Measurements from ENCODE around the gene OLFML2A.

The OLFML2A gene

DNA sequence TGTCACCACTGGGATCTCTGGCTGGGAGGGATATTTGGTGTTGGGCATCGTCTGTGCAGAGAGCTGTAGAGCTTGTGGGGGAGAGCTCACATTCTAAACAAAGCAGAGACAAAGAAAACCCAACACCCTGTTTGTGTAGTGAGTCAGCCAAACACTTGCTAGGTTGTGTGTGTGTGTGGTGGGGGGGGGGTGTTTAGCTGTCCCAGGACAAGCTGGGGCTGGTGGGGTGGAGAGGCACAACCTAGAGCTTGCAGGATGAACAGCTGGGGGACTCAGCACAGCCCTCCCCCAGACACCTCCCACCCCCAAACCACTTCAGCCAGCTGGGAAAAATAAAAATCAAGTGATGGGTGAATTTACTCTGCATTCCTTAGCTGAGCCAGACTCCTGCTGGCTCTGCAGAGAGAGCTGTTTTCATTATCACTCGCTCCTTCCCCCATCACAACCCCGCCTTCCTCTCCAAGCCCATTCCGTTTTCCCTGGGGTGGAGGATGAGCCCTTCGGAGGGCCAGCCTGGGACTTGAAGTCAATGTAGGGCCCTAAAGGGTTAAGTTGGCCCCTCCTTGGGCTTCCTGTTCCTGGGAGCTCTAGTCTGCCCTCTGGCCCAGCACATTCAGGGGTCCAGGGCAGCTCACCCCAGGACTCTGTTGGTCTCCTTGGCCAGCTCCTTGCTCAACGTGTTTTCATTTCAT, 2.6 kb downstream of the OLFML2A start:
- DNase-seq: peak; percentile 94

DNA sequence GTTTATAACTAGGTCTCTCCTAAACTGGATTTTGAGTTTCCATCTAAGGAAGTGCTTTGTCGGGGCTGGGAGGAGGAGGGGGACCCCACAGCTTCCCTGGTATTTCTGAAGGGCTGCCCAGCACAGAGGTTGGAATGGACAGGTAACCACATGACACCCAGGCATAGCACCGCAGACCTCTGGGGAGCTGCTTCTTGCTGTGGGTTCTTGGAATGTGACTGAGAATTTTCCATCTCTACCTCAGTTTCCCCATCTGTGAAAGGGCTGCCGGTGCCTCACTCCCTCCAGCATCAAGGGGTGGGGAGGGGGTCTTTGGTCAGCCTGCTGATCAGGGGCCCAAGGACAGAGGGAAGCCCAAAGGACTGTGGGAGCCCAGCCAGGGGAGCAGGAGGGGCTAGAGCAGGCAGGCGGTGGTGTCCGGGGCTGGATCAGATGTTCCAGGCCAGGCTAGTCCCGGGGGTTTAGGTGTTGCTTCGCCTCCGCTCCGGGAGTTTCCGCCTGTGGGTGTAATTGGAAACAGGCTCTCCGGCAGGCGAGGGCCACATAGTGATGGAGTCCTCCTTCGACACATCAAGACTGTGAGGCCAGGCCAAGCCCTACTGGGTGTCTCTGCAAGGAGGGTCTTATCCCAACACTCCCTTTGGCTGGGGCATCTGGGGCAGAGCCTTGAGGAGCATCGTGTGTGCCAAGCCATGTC, 3.3 kb downstream of the OLFML2A start:
- DNase-seq: no peak

DNA sequence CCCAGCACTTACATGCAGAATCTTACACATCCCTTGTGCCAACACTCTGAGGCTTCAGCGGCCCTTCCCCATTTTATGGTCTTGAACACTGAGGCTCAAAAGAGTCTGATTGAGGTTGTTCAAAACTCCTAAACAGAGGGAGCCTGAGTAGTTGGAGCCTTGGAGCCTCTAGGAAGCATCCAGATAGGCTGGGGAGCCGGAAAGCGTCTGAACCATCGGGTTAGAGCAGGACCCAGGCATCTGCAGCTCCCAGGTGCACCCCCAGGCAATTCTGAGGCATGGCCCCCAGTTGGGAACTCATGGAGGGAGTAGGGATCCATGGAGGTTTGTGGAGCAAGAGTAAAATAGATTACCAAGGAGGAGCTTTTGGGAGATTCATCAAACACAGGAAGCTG, 3.8 kb downstream of the OLFML2A start:
- no peak for DNase-seq

DNA sequence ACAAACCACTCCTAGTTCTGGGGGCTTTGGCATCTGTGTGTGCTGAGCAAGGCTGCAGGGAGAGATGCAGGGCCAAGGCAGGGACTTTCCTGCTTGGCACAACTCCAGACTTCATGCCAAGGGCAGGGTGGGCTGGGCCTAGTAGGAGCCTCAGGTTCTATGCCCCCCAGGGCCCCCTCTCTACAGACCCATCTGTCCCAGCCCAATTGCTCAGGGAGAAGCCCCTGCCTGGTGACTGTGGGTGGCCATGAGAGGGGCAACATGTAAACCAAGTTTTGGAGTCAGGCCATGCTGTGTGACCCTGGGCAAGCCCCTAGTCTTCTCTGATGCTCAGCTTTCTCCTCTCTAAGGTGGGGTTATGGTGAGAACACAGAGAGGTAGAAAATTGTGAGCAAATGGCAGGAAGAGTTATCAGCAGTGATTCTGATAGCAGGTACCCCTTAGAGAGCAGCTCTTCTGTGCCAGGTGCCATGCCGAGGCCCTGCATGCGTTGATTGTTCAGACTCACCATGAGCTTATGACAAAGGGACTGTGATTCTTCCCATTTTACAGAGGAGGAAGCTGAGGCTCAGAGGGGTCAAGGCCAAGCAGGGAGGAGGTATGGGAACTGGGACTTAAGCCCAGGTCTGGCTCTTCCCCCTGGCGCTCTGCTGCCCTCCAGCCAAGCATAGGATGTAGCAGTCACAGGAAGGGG, 5.2 kb downstream of the OLFML2A start:
- no peak for DNase-seq

DNA sequence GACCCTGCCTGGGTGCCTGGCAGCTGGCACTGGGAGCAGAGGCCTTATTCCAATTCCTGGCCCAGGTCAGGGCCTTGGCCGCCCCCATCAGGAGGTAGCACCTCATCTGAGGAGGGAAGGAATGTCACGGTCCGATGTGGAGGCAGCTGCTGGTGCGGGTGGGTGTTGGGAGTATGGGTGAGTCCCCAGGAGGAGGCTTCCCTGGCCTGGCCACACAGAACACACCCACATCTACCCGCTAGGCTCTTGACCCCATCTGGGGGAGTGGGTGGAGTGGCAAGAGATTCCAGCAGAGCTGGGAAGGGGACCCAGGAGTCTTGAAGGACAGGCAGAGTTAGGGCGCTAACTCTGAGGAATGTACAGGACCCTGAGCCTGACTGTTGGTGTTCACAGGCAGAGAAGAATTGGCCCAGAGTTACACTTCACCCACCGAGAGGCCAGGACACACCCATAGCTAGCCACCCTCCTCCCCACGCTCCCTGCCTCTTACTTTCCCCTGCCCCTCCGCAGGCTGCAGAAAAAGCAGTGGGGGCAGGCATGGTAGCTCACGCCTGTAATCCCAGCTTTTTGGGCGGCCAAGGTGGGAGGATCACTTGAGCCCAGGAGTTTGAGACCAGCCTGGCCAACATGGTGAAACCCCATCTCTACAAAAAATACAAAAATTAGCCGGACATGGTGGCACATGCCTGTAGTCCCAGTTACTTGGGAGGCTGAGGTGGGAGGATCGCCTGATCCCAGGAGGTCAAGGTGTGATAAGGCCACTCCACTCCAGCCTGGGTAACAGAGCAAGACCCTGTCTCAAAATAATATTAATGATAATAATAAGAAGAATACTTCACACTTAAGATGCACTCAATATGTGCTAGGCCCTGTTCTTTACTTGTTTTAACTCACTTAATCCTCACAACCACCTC, 6.0 kb downstream of the OLFML2A start:
- no peak for DNase-seq

DNA sequence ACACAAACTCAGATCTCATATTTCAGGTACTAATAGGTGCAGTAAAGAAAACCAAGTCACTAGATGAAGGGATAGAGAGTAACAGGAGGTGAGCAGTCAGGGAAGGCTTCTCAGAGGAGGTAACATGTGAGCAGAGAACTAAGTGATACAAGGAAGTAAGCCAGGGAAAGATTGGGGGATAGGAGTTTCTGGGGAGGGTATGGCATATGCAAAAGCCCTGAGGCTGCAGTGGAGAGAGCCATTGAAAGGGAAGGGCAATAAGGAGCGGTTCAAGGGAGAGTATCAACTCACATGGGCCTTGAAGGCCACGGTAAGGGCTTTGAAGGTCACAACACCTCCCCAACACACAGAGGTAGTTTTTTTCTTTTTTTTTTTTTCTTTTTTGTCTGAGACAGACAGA, 6.9 kb downstream of the OLFML2A start:
- DNase-seq: no peak

DNA sequence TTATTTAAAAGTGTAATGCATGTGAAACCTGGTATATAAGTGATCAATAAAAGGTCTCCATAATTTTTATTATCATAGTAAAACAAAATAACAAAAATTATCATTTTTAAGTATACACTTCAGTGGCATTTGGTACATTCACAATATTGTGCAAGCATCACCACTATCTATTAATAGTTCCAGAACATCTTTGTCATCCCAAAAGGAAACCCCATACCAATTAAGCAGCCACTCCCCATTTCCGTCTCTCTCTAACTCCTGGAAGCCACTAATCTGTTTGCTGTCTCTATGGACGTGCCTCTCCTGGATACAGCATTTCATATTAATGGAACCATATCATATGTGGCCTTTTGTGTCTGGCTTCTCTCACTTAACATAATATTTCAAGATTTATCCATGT, 7.6 kb downstream of the OLFML2A start:
- no peak for DNase-seq

DNA sequence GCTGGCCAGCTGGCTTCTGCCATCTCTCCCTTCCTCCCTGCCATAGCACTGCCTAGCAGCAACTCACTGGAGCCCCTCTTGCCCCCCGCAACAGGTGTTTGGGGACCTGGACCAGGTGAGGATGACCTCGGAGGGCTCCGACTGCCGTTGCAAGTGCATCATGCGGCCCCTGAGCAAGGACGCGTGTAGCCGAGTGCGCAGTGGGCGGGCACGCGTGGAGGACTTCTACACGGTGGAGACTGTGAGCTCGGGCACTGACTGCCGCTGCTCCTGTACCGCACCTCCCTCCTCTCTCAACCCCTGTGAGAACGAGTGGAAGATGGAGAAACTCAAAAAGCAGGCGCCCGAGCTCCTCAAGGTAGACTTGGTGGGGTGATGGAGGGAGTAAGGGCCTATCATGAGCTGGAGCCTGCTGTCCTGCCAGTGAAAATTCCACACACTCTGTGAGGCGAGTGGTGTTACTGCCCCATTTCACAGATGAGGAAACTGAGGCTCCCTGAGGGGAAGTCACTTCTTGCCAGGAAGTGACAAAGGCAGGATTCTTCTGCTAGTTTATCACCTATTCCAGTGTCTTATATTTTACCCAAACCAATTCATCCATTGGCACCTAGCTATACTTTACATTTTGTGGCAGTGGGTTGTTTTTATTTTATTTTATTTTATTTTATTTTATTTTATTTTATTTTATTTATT, 10.1 kb downstream of the OLFML2A start:
- DNase-seq: no peak

DNA sequence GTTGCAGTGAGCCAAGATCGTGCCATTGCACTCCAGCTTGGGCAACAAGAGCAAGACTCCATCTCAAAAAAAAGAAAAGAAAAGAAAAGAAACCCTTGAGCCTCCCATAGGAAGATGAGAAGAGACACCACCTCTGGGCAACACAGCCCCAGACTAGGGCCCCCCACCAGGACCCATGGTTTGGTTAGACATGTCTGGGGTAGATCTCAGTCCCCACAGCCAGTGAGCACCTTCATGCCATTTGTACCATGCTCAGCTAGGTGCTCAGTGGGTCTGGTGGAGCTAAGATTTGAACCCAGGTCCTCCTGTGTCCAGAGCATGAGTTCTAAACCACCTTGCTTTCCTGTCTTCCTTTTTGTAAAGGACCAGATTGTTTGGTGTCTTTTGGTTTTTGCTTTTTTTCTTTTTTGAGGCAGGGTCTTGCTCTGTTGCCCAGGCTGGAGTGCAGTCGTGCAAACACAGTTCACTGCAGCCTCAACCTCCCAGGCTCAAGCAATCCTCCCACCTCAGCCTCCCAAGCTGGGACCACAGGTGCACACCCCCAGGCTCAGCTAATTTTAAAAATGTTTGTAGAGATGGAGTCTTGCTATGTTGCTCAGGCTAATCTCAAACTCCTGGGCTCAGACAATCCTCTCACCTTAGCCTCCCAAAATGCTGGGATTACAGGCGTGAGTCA, 11.7 kb downstream of the OLFML2A start:
- DNase-seq: no peak

DNA sequence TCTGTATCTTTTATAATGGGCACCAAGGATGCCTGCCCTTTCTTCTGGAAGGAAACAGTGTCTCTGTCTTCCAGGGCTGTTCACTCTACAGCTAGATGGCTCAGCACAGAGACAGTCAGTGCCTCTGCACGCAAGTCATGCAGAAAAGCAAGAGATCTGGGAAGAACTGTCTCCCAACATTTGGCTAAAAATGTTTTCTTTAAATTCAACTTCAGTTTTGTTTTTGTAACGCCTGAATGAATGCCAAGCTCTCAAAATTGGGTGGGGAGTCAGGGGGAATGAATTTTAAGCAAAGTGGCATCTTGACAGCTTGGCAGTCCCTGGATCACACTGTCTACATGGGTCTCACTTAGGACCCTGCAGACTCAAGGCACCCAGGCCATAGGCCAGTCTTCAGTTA, 12.6 kb downstream of the OLFML2A start:
- DNase-seq: no peak

DNA sequence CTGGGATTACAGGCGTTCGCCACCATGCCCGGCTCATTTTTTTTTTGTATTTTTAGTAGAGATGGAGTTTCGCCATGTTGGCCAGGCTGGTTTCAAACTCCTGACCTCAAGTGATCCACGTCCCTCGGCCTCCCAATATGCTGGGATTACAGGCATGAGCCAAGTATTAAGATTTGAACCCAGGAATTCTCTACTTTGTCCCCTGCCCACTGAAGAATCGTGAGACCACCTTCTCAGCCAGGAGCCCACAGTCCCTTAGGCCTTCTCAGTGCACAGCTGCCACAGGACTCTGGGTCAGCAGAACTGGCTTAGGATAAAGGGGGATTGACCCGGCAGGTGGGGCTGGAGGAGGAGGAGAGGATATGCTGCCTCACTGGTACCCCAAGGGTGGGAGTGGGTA, 13.4 kb downstream of the OLFML2A start:
- DNase-seq: no peak

DNA sequence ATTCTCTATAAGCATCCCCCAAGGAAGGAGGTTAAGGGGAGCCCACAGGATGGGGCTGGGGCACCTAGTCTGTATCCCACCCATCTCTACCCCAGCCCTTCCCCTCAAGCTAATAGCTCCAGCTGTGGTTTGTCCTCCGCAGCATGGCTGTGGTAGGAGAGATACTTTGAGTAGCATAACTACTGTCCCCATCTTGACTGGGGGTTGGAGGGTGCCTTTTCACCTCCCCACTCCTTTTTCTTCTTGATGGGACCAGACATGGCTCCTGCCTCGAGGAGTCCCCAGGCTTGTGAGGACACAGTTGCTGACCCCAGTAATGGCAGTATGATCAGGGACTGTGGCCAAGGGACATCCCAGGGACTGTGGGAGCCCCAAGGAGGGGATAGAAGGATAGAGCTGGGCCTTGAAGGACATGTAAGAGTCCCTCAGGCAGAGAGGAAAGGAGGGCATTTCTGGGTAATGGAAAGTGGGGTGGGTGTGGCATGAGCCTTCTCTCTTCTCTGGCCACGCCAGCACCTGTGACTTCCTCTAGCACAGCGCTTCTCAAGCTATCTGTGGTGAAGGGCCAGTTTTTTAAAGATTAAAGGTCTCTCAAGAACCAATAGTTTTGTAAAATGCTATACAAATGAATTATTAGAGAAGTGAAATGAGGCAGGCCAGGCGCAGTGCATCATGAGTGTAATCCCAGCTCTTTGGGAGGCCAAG, 14.0 kb downstream of the OLFML2A start:
- DNase-seq: no peak

DNA sequence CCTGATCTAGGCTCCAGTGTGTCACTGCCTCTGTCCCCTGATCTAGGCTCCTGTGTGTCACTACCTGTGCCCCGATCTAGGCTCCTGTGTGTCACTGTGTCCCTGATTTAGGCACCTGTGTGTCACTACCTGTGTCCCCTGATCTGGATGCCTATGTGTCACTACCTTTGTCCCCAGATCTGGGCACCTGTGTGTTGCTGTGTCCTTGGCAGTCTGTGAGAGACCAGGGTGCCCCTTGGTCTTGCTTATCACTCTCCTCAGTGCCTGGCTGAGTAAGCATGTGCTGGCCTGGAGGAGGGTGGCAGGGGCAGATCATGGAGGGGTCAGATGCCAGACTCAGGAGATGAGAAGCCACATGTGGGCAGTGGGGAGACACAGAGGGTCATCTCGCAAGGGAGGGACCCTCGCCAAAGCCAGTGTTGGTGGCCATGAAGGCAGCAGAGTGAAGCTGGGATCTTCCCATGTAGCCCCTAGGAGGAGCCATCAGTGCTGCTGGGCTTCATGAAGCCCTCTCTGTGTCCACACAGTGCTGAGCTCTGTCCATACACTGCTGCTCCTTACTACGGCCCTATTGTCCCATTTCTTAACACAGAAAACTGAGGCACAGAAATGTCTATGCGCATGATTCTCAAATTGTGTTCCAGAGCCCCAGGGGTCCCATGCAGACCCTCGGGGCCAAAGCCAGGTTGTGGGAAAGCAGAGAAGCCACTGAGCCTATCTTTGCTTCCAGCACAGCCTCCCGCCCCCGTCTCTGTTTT, 15.5 kb downstream of the OLFML2A start:
- DNase-seq: no peak

DNA sequence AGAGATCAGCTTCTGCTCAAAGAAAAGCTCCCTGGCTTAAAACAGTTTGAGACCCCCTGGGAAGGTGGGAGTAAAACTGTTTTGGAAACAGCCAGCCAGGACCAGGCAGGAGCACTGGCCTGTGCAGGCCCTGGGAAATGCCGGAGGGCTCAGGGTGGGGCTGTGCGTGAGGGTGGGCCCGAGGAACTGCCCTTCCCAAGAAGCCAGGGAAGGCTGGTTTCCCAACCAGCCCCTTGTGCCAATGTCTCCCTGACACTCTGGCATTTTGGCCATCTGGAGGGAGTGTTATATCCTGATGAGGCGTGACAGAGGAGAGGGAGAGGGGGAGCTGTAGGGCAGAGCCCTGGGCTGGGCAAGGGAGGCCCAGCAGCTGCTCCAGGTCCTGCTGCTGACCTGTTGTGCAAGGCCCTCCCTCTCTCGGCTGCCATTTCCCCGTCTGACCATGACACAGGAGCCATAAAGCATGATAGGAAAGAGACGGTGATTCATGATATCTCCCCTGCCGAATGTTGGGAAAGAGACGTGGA, 16.1 kb downstream of the OLFML2A start:
- DNase-seq: no peak

DNA sequence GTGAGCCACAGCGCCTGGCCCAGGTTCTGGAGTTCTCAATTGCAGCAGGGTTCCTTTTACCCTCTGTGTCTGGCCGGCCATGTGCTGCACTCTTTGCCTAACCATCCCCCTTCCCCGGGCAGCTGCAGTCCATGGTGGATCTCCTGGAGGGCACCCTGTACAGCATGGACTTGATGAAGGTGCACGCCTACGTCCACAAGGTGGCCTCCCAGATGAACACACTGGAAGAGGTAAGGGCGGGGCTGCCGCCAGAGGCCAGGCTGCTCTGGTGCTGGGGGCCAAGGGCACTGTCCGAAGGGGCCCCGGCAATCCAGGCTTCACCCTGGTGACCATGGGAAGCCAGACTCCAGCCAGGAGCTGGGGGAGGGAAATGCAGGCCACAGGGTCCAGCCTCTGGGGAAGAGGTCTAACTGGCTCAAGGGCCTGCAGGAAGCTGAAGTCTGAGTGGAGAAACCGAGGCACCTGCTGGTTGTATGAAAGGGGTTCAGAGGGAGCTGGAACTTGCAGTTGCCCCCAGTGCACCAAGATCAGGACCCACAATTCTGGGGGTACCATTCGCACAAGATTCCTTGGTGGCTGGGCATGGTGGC, 18.1 kb downstream of the OLFML2A start:
- DNase-seq: no peak

DNA sequence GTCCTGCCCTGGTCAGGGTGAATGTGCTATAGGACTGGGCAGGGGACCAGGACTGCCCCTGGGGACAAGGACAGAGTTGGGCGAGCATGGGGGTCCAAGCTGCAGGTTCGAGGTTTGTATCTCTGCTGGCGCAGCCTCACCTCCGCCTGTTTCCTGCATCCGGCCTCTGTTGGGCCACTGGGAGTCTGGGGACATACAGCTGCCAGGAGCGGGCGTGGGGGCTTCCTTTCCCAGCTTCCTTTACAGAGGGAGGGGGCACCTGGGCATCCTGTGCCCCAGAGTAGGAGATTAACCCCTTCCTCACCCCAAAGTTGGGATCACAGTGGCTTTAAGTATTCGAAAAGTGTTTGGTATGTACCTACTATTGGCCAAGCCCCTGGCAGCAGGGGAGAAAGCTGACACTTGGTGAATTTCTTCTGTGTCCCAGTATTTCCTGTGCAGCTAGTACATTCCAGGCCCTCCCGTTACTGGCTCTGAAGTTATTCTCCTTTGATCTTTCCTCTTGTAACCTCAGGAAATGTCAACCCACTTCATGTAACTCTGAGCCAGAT, 19.0 kb downstream of the OLFML2A start:
- no peak for DNase-seq

DNA sequence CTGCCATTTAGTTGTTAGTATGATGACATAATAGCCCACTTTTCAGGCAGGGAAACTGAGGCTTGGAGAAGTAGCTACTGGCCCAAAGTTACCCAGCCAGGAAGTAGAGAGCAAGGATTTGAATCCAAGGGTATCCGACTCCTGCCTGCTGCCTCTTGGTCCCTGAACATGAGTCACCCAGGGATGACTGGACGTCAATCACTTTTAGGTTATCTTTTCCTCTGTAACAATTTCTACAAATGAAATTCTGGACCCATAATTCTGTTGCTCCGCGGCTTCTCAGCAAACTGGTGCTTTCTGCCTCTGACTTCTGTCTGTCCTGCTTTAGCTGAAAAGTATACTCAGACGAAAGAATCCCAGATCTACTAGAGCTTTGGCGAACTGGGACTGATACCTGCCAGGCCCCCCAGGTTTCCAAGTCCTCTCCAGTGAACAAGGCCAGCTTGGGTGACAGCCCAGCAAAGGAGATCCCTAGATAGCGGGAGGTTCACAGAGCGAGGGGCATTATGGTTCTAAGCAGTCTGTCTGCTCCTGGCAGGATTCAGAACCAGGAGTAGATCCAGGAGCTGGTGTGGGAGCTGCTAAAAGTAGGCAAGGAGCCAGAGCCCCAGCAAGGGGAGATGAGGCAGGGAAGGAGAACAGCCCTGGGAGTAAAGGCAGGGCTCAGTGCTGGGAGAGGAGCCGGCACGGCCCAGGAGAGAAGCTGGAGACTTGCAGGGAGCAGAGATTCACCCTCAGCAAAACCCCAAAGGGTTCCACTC, 20.6 kb downstream of the OLFML2A start:
- no peak for DNase-seq

DNA sequence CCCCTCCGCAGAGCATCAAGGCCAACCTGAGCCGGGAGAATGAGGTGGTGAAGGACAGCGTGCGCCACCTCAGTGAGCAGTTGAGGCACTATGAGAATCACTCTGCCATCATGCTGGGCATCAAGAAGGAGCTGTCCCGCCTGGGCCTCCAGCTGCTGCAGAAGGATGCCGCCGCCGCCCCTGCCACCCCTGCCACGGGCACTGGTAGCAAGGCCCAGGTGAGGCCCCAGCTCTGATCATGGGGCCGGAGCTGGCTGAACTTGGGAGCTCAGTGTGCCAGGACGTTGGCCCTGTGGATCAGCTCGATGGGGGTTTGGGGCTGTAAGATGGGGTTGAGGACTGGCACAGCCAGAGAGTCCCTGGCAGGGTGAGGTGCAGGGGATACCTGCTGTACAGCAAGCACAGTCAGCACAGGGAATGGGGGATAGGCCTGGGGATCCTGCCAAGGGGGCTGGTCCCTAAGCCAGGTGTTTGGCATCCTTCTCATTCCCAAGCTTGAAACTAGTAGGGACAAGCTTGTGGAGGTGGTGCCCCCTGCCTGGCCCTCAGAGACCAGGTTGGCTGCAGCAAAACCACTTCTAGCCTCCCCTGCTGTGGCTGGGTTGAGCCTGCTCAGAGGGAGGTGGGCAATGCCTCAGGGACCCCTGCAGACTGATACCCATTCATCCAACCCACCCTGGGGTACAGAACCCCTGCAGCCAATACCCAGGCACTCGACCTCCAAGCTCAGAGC, 22.5 kb downstream of the OLFML2A start:
- no peak for DNase-seq

Measured in NCI-H2171 treated with DMSO at 0.1 percent for 48 hours (cell line).